SK-N-MC (cell line): ENCODE results near the gene ADARB2.

Source experiments
- EZH2 ChIP-seq: fragments of 200-600 bp; sonication (generic); IDR thresholded peaks from one replicate; pipeline ENCODE4 v1.6.1; 2017; ENCODE audit warnings: antibody characterized with exemption
- FOXP2 ChIP-seq: optimal IDR thresholded peaks from 2 replicates; pipeline ENCODE3; 2011; ENCODE audit warnings: mild to moderate bottlenecking, moderate library complexity; ENCODE audit not compliant: insufficient read depth; ENCODE audit errors: extremely low read length, control extremely low read depth
- POLR2AphosphoS5 ChIP-seq: IDR thresholded peaks from 2 replicates; pipeline ENCODE4 v1.6.1; 2012; ENCODE audit warnings: mild to moderate bottlenecking, low read depth, low read length, borderline replicate concordance

DNA sequence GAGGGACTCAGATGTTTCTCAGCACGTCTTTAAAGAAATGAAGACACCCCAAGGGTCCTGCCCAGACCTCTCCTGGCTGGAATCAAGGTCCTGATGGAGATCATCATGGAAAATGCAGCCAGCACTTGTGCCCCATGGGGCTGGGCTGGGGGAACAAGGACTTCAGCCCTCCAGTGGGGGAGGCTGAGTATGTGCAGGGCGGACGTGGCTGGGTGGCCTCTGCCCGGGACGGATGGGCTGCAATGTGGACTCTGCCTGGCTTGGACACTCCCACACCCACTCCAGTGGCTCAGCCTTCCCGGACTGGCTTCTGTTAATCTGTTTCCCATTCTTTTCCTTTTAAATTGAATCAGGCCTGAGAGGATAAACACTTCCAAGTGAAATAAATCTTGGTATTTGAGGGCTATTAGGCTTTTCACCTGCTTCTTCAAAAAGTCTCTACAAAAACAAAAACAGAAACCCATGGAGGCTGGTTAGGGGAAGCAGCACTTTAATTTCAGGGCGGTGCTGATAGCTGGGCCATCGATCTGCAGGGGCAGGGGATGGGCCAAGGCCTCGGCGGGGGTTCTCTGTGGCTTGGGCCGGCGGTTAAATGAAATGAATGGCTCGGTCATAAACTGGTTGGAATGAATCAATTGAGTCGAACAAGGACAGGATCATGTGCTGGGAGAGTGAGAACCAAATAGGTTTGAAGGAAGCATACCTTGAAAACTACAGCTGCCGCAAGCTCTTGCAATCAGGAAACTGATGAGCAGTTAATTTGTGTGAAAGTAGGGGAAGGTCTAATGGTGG lies 51.4 kb downstream of the ADARB2 start:
- TF ChIP-seq EZH2 (no peak), POLR2AphosphoS5 (no peak), FOXP2 (no peak)
